Superior temporal gyrus (tissue), 1 donor: ENCODE measurements around the gene KIF4B.
"Not testable (repeated sequence)": the region's sequence is repeated elsewhere in the genome, so short reads cannot be mapped to it uniquely, and the experiment has no call there.

Source experiments
- DNase-seq: peaks from one replicate; pipeline ENCODE4 v3.0.0-alpha.2; 2016; ENCODE audit errors: extremely low spot score

The KIF4B gene

DNA sequence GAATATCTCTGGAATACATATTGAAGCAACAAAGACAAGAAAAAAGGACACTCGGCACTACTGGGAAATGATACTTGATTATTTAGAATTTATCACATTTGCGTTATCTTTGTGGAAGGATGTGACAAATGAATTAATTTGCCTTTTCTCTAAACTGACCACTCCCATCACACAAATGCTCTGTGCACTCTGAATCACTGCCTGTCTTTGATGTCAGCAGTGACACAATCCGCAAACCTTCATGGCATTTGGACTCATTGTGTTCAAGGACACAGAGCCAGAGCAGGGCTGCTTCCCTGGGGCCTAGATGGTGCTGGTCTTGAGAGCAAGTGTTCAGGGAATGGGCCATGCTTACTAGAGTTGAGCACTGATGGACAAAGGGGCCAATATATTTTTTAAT lies 4.9 kb upstream of the KIF4B start:
- no peak for DNase-seq

- no peak for DNase-seq
Observed at GRCh38 chr5:155010881-155011280, 2.7 kb upstream of the KIF4B start.

DNA sequence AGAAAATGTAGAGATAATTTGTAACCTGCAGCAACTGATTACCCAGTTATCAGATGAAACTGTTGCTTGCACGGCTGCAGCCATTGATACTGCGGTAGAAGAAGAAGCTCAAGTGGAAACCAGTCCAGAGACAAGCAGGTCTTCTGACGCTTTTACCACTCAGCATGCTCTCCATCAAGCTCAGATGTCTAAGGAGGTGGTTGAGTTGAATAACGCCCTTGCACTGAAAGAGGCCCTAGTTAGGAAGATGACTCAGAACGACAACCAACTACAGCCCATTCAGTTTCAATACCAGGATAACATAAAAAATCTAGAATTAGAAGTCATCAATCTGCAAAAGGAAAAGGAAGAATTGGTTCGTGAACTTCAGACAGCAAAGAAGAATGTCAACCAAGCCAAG lies 1.7 kb downstream of the KIF4B start:
- no peak for DNase-seq

GRCh38 chr5:155017610-155018009 lies 4.1 kb downstream of the KIF4B start:
- no peak for DNase-seq

DNA sequence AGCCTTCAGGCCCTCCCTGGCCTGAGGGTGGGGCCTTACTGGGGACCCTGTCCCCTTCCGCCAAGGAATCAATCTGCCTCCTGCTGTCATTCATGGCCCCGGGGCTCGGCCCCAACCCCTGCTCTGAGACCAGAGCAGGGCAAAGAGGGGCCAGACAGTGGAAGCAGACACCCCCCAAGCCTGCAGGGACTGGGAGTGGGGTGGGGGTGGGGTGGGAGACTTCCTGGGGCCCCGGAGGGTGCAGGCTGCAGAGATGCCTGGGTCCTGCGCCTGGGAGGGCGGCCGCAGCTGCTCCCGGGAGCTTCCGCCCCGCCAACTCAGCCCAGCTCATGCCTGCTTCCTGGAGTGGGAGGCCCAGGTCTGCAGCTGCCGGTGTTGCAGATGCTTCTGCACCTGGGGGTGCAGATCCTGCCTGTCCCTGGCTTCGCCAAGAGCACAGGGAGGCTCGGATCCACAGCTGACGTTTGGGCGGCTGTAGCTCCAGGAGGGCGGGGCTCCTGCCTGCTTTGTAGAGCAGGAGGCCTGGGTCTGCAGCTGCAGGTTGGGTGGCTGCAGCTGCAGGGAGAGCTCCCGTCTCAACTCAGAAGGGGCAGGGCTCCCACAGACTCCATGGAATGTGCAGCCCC lies 6.2 kb downstream of the KIF4B start:
- no peak for DNase-seq

- DNase-seq, result no peak
Observed at GRCh38 chr5:155021842-155022241, 8.3 kb downstream of the KIF4B start.

- no peak for DNase-seq
Observed at GRCh38 chr5:155023320-155023719, 9.8 kb downstream of the KIF4B start.

DNA sequence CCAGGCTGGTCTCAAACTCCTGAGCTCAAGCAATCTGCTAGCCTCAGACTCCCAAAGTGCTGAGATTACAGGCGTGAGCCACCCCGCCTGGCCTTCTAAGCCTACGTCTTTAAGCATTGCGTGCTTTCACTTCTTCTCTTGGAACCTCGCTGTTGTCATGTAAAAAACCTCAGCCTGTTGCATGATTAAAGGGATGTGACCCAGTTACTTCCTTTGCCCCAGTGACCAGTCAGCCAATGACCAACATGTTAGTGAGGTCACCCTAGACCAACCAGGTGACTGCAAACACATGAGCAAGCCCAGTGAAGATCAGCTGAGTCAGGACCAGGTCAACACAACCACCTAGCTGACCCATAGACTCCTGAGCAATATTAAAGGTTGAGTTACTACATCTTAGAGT lies 10.5 kb downstream of the KIF4B start:
- DNase-seq, result no peak

DNA sequence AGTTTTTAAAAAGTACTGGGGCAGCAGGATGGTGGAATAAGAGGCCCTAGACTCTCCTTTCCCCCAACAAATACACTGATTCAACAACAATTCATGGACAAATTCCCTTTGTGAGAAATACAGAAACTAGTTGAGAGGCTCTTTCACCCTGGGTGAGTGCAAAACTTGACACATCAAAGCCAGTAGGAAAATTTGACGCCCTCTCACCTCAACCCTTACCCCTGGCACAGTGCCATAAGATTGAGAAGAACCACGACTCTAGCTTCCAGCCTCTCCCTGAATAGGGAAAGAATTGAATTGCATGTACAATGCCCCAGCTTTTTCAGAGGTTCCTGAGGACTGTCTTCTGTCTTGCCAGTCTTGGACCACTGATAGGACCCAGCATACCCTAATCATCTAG lies 12.3 kb downstream of the KIF4B start:
- no peak for DNase-seq

DNA sequence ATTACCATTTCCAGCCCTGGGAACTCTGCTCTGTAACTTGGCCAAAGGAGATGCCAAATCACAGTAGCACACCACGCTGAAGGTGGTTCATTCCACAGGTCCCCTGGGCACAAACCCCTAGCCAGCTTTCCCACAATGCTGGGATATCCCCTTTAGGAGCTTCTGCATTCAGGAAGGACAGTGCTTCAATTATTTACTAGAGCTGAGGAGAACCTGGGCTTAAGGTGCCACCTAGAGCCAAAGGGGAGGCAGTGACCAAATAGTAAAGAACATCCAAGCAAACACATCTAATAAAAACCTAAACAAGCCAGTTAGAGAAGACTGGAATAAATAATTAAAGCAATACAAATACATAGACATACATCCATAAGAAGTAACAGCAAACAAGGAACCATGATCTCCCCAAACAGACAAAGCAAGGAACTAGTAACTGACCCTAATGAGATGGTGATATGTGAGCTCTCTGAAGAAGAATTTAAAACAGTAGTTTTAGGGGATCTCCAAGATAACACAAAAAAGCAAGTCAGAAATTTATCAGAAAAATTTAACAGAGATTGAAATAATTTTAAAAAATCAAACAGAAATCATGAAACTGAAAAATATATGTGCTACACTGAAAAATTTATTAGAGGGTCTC lies 14.6 kb downstream of the KIF4B start:
- no peak for DNase-seq

DNA sequence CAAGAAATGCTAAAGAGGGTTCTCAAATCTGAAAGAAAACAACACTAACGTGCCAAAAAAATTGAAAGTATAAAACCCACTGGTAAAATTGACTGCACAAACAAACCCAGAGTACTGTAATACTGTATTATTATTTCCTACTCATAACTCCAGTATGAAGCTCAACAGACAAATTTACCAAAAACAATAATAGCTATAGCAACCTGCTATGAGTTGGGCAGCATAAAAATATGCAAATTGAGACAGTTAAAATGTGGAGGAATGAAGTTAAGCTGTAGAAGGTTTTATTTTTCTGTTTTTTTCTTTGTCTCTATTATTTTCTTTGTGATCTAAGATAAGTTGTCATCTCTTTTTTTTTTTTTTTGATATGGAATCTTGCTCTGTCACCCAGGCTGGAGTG lies 15.7 kb downstream of the KIF4B start:
- no peak for DNase-seq

DNA sequence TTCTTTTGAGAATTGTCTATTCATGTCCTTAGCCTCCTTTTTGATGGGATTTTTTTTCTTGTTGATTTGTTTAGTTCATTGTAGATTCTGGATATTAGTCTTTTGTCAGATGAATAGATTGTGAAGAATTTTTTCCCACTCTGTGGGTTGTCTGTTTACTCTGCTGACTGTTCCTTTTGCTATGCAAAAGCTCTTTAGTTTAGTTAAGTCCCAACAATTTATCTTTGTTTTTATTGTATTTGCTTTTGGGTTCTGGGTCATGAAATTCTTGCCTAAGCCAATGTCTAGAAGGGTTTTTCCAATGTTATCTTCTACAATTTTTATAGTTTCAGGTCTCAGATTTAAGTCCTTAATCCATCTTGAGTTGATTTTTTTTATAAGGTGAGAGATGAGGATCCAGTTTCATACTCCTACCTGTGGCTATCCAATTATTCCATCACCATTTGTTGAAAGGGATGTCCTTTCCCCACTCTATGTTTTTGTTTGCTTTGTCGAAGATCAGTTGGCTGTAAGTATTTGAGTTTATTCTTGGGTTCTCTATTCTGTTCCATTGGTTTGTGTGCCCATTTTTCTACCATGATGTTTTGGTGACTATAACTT lies 20.7 kb downstream of the KIF4B start:
- not testable (repeated sequence) for DNase-seq

DNA sequence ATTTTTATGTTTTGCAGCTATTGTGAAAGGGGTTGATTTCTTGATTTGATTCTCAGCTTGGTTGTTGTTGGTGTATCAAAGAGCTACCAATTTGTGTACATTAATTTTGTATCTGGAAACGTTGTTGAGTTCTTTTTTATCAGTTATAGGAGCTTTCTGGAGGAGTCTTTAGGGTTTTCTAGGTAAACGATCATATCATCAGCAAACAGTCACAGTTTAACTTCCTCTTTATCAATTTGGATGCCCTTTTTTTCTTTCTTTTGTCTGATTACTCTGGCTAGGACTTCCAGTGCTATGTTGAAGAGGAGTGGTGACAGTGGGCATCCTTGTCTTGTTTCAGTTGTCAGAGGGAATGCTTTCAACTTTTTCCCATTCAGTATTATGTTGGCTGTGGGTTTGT lies 21.5 kb downstream of the KIF4B start:
- DNase-seq, result not testable (repeated sequence)

DNA sequence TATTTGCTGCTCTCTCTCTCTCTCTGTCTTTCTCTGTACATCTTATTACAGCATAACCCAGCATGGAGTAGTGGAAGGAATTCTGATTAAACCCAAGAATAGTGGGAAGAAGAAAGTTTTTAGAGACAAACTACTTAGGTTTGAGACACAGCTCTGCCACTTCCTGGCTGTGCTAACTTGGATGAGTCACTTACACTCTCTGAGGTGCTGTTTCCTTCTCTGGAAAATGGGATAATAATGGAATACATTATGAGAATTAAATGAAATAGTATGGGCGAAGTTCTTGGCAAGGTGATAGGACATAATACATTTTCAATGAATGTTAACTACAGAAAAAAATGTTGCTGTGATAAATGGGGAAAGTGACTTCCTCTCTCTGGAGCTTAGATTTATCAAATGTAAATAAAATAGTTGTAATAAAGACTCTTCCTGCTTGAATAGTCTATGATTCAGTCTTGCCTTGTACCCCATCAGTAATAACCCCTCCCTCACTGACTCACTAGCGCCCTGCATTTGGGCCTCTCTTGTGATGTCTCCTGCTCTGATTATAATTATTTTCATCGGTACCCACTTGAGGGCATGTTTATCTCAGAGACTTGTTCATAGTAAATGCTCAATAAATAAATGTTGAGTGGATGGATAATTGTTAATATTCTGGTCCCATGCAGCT lies 27.6 kb downstream of the KIF4B start:
- DNase-seq, result no peak

DNA sequence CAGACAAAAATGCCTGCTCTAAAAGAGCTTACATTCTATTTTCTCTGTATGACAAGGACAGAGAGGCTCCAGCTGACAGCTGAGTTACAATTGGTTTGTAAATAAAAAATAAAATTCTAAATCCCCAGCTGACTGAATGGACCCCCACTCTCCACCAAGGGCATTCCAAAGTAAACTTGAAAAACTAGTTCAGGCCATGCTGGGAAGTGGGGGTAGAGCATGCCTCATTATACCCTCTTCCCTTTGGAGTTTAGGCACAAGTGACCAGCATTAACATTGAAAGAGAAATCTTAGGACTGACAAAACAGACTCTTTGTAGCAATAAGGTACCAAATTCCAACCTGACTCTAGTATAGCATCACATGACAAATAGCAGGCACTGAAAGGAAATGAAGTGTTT lies 31.0 kb downstream of the KIF4B start:
- no peak for DNase-seq

- DNase-seq, result no peak
Observed at GRCh38 chr5:155046591-155046990, 33.0 kb downstream of the KIF4B start.

GRCh38 chr5:155047818-155048217 lies 34.3 kb downstream of the KIF4B start:
- DNase-seq, result no peak

GRCh38 chr5:155049569-155050383 lies 36.2 kb downstream of the KIF4B start:
- no peak for DNase-seq

DNA sequence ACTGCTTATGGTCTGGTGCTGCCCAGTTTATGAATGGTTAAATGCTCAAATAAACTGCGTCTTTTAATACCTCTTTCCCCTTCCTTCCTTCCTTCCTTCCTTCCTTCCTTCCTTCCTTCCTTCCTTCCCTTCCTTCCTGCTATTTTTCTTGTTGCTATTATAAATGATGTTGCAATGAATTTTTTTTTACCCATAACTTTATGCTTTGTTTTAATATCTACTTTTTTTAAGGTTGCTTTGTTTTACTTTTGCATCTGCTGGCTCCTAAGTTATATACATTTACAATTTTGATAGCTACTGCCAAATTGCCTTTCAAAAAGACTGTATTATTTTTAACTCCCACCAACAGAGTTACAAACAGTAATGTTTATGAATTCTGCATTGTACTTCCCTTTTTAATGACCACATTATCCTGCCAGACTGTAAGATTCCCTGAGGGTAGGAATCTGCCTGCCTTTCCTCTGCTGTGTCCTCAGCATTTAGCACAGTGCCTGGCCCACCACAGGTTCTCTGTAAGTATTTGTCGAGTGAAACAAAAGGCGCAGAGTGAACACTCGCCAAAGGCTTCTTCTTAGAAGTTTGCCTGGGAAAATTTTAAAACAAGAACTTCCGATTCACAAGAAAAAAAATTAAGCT lies 36.9 kb downstream of the KIF4B start:
- no peak for DNase-seq

GRCh38 chr5:155052532-155052931 lies 39.0 kb downstream of the KIF4B start:
- no peak for DNase-seq

DNA sequence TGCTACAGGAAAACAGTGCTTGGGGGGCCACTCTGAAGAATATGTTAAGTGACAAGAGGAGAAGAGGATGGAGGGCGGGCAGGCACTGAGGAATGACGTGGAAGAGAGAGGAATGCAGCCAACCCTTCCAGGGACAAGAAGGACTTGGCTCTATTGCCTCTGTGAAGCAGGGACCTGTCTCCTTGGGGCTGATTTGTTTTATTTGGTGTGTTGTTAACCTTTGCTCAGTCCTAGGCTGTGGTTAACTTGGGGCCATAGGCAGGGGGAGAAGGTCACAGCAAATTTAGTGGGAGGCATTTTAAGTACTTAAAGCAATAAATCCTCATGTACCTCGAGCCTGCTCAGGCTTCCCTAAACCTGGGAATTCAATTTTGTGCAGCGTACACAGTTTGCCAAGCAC lies 39.9 kb downstream of the KIF4B start:
- no peak for DNase-seq
